ENCODE data around the gene PIP4P1.
A peak's percentile ranks its signal among the peaks of the same experiment; 100 is the strongest.

Gene PIP4P1

DNA sequence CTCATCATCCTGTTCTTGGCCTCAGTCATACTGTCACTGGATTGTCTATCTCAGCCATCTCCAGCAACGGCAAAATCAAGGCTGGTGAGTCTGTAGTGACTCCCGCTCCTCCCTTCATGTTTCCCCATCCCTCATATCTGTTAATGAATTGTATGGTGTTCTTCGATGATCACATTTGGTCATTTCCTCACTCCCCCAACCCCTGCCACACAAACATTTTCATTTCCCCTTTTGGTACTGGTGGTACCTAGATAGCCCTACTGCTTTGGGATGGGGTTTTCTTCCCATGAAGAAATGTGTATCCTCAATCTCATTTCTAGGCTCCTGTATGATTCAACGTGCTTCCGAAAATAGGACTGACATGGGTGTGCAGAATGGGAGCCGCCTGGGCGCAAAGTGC, 22.6 kb downstream of the PIP4P1 start:
- no peak for DNase-seq (ENCODE audit: extremely low read depth in 1 of 2, low read depth in 1 of 2)

DNA sequence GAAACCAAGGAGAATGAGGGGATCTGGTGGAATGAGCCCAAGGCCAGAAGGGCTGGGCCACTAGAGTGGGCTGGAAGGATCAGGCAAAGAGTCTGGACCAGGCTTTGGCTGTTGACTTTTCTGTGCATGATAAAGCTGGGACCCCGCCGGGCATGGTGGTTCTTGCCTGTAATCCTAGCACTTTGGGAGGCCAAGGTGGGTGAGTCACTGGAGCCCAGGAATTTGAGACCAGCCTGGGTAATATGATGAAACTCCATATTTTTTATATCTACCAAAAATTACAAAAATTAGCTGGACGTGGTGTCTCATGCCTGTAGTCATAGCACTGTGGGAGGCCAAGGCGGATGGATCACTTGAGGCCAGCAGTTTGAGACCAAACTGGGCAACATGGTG, 24.9 kb downstream of the PIP4P1 start:
- DNase-seq (ENCODE audit: extremely low read depth in 1 of 2, low read depth in 1 of 2) = no peak

DNA sequence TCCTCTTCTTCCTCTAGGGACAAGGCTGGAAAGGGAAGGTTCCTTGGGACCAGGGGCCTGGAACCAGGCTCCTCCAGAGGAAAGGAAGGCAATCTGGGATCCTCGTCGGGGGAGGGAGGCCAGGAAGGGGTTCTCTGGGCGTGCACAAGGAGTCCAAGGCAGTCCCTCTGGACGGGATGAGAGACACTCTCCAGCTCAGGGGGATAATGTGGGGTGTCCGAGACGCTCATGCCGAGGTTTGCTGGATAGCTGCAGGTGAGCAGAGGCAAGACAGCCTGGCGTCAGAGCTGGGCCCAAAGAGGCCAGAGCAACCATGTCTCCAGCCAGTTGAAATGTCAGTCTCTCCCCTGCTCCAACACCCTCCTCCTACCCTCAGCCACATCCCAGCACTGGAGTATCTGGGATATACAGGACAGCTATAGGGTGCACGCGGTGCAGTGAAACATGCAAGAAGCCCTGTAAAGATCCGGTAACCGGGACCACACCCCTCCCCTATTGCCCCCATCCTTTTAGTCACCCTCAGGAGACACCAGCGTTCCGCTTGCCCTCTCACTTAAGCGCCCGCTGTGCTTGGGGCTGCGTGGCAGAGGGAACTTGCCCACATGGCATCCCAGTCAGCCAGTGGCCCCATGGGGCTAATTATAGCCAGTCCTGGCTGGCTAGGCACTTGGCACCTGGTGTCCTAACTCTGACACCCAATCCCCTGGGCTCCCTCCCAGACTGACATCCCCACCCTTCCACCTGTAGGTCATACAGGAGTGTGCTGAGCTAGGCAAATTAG, 25.5 kb downstream of the PIP4P1 start, which contains the start of gene KLHL33:
Gene KLHL33, minus strand, starts transcription at position 585 of the 781 bp plus-strand sequence. Its CDS starts 355 bp downstream, at position 230.
- DNase-seq (ENCODE audit: extremely low read depth in 1 of 2, low read depth in 1 of 2) = no peak

DNA sequence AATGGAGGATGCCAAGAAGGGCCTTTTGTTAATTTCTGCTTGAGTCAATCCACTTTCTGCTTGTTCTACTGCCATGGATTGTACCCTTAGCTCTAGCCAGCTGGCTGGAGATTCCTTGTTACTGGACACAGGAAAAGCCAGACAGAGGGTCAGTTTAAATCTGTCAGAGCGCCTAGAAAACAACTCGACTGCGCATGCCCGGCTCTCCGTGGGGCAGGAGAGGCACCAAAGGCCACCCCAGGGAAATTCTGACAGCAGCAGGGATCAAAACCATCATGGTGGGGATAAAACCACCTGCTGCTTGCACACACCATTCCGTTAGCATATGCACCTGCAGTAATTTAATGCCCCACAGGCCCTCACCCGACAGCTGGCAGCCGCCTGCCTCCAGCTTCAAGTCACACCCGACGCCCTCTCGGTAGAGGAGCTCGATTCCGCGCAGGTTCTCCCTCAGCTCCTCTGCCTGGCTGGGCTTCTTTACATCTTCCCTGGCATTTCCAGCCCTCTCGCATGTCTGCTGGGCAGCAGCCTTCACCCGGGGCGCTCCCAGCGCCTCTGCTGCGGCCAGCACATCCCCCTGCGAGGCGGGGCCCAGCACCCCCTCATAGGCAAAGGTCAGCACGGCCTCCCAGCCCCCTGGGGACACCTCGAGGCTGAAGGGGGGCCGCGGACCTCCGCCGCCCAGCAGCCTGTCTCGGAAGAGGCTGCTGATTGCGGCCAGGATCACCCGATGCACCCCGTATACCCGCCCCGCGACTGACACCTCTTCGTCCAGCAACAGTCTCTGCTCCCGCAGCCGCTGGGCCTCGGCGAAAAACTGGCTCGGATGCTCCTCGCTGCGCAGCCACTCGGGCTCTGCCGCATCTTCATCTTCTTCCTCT, 26.3 kb downstream of the PIP4P1 start:
- no peak for DNase-seq (ENCODE audit: extremely low read depth in 1 of 2, low read depth in 1 of 2)

DNA sequence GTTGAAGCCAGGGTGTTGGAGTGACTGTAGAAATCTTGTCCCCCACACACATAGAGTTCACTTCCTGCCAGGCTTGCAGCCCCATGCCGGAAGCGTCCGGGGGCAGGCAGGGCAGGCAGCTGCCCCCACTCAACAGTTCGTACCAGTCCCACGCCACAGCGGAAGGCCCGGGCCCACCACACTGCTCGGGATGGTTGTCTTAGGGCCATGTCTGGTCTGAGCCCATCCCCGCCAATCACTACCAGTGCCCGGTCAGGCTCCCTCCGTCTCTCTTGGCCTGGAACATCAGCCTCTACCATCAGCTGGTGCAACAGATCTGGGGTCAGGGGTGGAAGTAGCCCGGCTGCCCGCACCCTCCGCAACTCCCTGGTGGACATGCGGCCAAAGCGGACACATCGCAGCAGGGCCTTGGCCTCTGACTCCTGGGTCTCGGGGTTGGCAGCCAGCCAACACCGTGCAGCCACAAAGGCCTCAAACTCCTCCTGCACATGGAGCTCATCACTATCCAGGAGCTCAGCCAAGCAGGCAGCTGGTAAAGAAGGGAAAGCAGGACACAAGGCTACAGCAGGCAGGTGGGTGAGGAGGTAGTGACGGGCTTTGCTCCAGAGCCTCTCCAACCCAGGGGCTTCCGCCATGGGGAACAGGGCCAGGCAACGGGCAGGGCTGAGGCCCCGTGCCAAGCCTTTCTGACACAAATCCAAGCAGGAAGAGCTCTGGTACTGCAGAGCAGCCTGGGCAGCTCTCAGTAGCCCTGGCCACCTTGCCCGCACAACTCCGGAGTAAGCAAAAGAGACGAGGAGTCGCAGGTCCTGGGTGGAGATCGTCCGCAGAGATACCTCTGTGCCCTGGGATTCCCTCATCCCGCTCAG, 31.2 kb downstream of the PIP4P1 start:
- no peak for DNase-seq (ENCODE audit: extremely low read depth in 1 of 2, low read depth in 1 of 2)

DNA sequence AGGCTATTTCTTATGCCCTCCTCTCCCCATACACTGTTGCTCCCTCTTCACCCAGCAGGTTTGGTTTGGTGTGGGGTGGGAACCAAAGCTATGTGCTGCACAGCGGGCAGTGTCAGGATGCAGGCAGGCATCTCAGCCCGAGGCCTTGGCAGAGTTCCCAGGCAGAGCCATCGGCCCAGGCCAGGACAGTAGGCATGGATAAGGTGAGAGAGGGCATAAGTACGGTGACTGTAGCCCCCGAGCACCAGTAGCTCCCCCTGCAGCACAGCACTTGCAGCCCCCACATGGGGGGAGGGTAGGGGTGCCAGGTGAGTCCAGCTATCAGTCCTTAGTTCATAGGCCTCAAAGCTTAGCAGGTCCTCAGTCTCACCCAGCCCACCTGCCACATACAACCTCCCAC, 32.4 kb downstream of the PIP4P1 start:
- no peak for DNase-seq (ENCODE audit: extremely low read depth in 1 of 2, low read depth in 1 of 2)

DNA sequence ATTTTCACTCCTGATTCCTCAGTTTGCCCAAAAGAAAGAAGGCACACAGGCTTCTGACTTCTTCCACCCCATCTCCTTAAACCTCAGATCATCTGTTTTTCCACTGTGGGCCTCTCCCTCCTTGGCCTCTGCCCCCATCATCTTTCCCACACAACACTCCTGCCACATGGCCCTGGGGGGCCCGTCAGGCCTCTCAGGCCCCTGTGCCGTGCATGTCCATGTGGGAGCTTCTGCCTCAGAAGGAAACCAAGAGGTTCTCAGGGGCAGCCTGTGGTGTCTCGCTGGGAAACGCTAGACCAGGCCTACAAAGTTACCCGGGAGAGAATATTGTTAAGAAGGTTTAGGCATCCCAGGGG, 33.2 kb downstream of the PIP4P1 start:
- no peak for DNase-seq (ENCODE audit: extremely low read depth in 1 of 2, low read depth in 1 of 2)

DNA sequence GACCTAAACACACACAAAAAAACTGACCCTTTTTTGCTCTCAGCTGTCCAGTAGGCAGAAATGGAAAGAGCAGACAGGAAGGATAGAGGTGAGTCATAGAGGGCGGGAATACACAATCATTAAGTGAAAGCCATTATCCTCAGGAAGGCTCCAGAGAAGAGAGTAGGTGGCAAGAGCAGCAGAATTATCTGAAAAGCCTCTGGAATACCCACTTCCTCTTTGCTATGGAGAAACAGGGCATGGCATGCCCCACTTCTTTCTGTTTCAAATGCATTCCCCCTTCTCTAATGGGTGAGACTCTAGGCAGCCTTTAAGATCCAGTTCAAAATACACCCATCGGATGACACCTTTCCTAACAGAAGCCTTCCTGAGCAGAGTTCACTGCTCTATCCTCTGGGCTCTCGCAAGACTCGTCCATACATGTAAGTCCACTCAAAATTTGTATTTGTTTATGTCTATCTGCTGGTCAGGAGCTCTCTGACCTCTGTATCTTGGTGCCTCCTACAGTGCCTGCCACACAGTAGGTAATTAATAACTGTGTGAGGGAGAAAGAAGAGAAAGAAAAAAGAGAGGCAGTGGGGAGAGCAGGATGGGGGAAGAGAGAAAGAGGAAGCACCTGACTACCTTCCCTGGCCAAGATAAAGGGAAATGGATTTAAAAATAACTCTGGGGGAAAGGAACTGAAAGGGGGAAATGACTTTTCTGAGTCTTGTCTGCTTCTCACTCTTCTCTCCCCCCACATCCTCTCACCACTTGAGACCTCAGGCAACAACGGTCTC, 33.8 kb downstream of the PIP4P1 start:
- DNase-seq (ENCODE audit: extremely low read depth in 1 of 2, low read depth in 1 of 2) = no peak

DNA sequence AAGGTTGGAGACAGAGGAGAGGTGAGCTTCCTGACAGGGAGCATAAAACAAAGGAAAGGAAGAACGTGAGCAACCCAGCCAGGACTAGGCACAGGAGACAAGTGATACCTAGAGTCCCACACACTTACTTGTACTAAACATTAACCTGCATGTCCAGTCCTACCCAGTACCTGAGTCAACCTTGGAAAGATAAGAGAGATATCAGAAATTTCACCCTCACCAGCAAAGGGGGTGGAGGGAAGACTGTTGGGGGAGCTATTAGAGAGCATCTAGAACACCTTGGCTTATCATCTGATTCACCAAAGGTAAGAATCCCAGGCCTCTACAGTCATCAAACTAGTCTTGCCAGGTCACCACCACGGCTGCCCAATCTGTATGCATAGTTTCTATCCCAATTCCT, 36.4 kb downstream of the PIP4P1 start:
- DNase-seq (ENCODE audit: extremely low read depth in 1 of 2, low read depth in 1 of 2) = no peak

DNA sequence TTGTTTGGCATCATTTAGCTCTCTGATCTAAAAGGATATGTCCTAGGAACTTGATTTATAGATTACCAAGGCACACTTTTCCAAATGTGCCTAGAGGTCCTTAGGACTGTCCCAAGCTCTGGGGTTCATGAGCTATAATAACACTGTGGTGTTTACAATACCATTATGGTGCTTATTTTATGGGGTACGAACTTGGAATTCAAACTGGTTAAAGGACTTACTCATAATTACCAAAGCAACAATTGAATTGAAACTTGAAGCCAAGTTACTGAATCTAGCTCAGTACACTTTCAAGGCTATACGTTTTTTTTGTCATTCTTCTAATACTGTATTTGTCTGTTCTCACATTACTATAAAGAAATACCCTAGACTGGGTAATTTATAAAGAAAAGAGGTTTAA, 38.3 kb downstream of the PIP4P1 start:
- no peak for DNase-seq (ENCODE audit: extremely low read depth in 1 of 2, low read depth in 1 of 2)

DNA sequence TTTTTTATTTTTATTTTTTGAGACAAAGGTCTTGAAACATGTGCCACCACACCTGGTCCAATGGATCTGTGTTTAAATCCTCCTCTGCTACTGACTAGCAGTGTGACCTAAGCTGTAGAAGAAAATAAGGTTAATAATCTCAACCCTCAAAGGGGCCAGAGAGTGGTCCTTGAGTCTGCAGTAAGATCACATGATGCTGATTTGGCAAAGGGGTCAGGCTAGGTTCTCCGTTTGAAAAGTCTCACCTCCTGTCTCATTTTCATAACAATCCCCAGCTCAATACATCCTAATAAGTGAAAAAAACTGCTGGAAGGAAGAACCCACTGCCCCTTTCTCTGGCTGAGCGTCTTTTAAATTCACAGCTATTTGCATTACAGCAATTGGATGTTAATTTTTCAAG, 40.0 kb downstream of the PIP4P1 start:
- no peak for DNase-seq (ENCODE audit: extremely low read depth in 1 of 2, low read depth in 1 of 2)

DNA sequence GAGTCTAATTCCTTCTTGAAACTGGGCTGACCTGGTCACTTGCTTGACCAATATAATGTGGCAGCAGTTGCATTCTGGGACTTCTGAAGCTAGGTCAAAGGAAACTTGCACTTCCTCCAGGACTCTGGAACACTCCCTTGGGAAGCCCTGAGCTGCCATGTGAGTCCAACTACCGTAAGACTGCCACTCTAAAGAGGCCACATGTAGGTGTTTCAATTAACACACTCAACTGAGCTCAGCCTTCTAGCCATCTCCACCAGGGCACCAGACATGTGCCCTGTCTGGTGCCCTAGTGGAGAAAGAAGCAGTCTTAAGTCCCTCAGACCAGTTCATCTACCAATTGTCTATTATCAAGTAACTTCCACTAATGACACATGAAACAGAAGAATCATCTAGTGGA, 41.8 kb downstream of the PIP4P1 start:
- DNase-seq (ENCODE audit: extremely low read depth in 1 of 2, low read depth in 1 of 2) = no peak

DNA sequence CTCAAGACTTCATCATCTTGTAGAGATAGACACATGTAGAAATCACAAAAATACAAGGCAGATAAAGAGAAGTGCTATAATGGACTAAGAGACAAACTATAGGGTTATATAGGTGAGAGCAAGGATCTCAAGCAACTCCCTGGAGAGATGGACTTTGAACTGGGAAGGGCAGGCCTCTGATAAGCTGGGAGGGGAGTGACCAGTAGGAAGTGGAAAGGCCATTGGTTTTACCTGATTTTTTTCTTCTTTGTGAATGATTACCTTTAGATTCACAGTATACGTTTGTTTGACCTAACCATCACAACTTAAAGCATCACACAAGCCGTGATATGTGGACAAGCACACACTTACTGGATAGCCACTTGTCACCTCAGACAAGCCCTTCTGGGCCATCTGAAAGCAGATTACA, 42.7 kb downstream of the PIP4P1 start:
- no peak for DNase-seq (ENCODE audit: extremely low read depth in 1 of 2, low read depth in 1 of 2)

DNA sequence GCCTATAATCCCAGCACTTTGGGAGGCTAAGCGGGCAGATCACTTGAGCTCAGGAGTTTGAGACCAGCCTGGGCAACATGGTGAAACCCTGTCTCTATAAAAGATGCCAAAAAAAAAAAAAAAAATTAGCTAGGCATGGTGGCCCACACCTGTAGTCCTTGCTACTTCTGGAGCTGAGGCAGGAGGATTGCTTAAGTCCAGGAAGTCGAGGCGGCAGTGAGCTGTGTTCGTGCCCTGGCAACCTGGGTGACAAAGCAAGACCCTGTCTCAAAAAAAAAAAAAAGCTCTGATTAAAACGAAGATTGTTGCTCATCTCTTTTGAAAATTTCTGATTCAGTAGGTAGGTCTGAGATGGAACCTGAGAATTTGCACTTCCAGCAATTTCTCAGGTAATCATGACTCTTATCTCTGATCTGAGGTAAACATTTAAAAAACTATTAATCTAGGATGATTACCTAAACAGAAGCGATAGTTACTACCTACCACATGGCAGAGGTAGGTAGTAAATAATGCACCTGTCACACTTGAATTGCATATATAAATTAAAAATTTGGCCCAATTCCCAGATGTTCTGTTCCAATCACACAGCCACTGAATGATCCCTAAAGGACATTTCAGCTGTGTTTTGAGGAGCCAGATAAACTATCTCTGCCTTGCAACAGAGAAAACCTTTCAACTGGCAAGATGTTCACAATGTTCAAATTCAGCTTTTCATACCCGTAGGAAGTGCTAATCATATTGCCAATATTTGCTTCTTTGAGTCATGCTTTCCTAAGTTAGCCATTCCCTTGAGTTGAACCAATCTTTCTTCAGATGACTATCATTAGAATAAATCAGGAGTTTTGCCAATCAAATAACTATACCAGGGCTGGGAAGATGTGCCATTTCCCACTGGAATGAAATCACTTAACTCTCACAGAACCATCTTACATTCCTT, 43.7 kb downstream of the PIP4P1 start:
- DNase-seq (ENCODE audit: extremely low read depth in 1 of 2, low read depth in 1 of 2) = no peak

DNA sequence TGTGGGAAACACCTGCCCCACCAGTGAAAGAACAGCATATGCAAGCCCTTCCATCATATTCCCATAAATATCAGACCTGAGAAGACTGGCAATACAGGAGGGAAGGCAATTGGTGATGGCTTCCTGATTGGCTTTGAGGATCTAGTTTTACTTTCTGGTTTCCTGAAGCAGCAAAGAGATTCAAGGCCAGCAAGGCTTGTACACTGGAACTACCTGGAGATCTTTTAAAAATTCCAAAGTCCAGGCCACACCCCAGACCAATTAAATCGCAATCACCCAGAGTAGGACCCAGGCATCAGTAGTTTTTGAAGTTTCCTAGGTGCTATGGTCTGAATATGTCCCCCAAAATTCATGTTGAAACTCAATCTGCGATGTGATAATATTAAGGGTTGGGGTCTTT, 45.0 kb downstream of the PIP4P1 start:
- DNase-seq (ENCODE audit: extremely low read depth in 1 of 2, low read depth in 1 of 2) = no peak

DNA sequence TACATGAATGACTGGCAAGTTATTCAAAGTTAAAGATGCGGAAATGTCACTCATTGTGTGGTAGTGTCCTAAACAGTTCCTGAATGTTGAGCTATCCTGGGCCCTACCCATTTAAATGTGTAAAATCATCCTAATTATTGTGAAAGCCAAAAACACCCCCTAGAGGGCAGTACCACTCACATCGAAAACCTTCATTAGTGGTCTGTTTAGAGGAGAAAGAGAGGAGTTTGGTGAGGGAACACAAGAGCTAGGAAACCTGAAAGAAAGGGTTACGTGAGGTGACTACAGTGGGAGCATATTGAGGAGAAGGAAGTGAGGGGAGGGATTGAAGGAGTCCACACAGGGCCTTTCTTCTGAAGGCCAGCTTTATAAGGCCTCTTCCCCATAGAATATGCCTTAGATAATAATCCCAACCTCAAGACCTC, 45.4 kb downstream of the PIP4P1 start:
- no peak for DNase-seq (ENCODE audit: extremely low read depth in 1 of 2, low read depth in 1 of 2)

DNA sequence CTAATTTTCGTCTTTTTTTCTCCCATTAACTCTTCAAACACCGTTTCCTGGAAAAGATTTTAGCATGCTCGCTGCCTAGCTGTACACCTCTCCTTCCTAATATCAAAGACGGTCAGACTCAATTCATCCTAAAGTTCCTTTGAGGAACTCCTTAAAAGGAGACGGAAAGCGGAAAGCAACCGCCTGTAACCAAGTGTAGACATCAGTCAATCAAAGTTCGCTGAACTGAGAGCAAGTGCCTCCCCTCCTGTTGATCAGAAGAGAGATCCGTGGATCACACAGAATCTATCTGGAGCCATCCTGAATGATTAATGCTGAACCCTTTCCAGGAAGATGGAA, 47.5 kb downstream of the PIP4P1 start:
- DNase-seq (ENCODE audit: extremely low read depth in 1 of 2, low read depth in 1 of 2) = no peak

DNA sequence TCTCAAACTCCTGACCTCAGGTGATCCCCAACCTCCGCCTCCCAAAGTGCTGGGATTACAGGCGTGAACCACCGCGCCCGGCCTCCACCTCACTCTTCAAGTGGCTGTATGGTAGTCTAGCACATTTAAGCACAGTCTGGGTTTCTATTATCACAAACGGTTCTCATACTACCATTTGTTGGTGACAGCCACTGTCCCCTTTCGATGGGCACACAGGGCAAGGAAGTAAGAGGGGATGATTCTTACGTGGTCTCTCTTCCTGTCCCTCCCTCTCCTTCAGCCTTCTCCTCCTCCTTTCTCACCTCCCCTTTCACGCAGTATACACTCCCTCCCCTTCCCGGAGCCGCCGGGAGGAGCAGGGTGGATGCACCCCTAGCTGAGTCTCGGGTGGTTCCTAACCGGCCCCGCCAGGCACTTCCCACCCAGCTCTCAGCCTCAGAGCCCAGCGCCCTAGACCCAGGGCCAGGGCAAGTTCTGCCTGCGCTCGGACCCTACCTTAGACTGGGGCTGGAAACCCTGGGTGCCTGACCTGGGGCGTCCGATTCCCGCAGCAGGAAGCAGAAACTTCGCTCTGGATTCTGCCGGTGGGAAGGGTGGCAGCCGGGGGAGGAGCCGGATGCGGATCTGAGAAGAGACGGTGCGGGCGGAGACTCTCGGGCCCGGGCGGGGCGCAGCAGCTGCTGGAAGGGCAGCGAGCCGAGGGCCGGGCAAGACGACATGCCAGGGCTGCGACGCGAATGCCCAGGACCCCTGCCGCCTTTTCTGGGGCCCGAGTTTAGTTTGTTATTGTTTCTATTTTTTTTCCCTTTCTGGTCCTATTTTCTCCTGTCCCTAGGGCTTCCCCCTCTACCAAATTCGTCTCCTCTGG, 48.1 kb downstream of the PIP4P1 start, which contains the start of gene TEP1:
Gene TEP1, minus strand, starts transcription at position 626 of the 868 bp plus-strand sequence. CDS start 5,062 bp downstream, outside the sequence.
- DNase-seq (ENCODE audit: extremely low read depth in 1 of 2, low read depth in 1 of 2) = peak; percentile 60 to 68
